GM13977 (cell line): ENCODE results near the gene TMEM205.

ENCODE experiments used
- DNase-seq: peaks from one replicate; pipeline ENCODE4 v3.0.0; 2012; ENCODE audit warnings: low spot score
- in situ Hi-C: fragments of 300-500 bp; cut with MboI; formaldehyde crosslinking; loops from one replicate; pipeline ENCODE4 v1.12.0; 2022; ENCODE audit warnings: low sequenced_read_pairs, low pct_unique_long_range_greater_than_20kb, mixed read lengths, inconsistent platforms; ENCODE audit not compliant: unreplicated experiment
- TF ChIP-seq, protein P1 (sequence below): IDR thresholded peaks from 2 replicates; pipeline ENCODE4 v1.5.1; 2012; ENCODE audit warnings: mild to moderate bottlenecking, control low read depth; ENCODE audit not compliant: insufficient read depth; ENCODE audit errors: extremely low read depth, missing control alignments

The TMEM205 gene

DNA sequence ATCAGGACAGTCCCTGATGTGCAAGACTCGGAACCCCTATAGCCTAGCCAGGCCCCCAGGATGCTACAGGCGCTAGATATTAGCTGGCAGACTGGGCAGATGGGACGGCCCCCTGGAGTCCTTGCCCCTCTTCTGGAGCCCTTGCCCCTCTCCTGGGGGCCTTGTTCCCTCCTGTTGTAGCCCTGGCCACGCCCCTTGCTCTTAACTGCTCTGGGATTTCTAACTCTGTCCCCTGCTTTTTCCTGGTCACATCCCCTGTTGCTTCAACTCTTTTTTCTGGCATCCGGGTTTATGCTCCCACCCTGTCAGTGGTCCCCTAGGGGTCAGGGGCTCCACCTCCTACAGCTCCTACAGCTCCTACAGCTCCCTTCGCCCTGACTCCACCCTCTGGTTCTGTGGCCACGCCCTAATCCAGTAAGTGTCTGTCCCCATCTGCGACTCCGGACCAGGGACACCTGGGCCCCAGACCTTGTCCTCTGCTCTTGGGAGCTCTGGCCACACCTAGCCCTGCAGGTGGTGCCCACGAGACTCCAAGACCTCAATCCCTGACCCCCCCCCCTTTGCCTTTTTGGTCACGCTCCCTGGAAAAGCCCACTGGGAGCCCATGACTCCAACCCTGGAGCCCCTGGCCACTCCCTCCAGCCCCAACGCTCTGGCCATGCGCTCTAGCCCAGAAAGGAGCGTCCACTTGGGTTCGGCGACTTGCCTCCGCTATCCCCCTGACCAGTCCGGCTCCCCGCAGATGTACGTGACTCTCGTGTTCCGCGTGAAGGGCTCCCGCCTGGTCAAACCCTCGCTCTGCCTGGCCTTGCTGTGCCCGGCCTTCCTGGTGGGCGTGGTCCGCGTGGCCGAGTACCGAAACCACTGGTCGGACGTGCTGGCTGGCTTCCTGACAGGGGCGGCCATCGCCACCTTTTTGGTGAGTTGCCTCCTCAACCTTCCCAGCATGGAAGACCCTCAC, 16.0 kb upstream of the TMEM205 start:
- in situ Hi-C loops: no loop called here
- no peak for DNase-seq
- TF ChIP-seq, protein P1, sequence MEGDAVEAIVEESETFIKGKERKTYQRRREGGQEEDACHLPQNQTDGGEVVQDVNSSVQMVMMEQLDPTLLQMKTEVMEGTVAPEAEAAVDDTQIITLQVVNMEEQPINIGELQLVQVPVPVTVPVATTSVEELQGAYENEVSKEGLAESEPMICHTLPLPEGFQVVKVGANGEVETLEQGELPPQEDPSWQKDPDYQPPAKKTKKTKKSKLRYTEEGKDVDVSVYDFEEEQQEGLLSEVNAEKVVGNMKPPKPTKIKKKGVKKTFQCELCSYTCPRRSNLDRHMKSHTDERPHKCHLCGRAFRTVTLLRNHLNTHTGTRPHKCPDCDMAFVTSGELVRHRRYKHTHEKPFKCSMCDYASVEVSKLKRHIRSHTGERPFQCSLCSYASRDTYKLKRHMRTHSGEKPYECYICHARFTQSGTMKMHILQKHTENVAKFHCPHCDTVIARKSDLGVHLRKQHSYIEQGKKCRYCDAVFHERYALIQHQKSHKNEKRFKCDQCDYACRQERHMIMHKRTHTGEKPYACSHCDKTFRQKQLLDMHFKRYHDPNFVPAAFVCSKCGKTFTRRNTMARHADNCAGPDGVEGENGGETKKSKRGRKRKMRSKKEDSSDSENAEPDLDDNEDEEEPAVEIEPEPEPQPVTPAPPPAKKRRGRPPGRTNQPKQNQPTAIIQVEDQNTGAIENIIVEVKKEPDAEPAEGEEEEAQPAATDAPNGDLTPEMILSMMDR: no peak

DNA sequence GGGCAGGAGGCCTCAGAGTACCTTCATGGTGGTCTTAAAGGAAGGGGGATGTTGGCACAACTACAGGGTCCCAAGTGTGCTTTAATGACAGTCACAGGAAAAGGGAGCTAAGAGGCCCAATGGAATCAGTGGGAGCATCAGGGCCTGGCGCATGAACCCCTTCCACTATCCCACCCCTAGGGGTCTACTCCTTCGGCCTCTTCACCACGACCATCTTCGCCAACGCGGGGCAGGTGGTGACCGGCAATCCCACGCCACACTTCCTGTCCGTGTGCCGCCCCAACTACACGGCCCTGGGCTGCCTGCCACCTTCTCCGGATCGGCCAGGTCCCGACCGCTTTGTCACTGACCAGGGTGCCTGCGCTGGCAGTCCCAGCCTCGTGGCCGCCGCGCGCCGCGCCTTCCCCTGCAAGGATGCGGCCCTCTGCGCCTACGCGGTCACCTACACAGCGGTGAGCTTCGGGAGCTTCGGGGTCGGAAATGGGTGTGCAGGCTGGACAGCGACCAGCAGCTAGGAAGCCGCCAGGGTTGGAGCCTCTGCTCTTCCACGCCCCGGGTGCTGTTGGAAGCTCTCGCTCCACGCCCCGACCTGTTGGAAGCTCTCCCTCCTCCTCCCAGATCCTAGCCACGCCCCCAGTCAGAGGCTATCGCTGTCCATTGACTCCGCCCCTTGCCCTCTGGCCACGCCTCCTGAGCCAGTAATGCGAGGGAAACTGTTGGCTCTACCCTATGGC, 15.1 kb upstream of the TMEM205 start:
- TF ChIP-seq, protein P1: no peak
- in situ Hi-C loops: no loop called here
- no peak for DNase-seq

DNA sequence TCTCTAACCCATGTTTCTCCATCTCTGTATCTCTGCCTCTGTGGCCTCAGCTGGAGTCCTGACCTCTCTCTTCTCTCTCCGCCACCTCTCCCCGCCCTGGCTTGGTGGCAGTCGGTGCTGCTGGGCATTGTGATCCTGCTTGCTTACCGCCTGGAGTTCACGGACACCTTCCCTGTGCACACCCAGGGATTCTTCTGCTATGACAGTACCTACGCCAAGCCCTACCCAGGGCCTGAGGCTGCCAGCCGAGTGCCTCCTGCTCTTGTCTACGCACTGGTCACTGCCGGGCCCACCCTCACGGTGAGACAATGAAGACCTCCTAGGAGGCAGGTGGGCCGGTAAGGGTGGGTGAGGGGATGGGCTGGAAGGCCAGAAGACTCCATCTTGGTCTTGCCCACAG, 13.4 kb upstream of the TMEM205 start:
- DNase-seq: no peak
- TF ChIP-seq, protein P1: no peak
- in situ Hi-C loops: no loop called here

DNA sequence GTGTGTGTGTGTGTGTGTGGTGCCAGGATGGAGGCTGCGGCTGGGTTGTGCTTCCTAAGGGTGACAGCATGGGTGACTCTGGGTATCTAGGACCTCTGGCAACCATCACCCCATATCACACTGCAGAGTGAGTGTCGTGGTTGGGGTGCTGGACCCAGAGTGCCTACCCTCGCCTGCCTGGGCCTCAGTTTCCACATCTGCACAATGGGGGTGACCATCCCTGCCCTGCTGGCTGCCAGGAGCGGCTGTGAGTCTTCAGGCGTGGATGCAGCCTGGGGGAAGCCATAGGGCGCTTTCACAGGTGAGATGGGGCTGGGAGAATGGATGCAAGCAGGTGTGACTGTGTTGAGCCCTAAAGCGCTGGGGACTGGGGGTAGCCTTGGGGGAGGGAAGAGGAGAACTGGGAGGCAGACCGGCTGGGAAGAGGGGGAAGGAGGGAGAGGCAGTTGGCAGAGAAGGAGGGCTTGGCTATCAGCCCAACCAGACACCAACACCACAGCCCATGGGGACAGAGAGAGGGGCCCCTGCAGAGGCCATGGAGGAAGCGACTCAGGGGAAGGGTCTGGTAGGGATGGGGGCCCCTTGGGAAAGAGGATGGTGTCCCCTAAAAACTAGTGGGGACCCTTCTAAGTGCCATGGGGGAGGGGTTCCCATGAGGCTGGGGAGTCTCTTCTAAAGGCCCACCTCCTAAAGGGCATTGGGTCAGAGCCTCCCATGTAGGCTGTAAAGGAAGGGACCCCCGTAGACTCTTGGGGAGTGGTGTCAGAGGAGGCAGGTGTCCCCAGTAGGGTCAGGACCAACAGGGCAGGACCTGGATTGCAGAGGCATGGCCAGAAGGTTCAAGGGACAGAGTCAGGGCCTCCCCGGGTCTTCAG, 10.8 kb upstream of the TMEM205 start:
- TF ChIP-seq, protein P1: no peak
- in situ Hi-C loops: no loop called here
- no peak for DNase-seq

DNA sequence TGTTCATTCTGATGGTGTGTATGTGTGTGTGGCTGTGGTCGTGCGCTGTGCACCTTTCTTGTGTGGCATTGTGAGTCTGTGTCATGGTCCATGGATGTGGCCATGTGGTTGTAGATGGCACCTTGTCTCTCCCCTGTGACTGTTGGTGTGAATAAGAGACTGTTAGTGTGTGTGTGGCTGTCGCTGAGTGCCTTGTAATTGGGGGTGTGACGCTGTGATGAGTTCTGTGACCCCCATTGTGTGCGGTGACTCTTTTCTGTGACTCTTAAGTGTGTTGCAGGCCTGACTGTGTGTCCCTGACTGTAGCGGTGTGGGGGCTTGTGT, 10.0 kb upstream of the TMEM205 start:
- TF ChIP-seq, protein P1: no peak
- no peak for DNase-seq
- in situ Hi-C loops: no loop called here
